SK-N-DZ (cell line): ENCODE measurements around the gene PTPRG.

Experiments used
- DNase-seq: peaks from one replicate; pipeline ENCODE4 v3.0.0-alpha.2; 2015; ENCODE audit warnings: low spot score

The PTPRG gene

DNA sequence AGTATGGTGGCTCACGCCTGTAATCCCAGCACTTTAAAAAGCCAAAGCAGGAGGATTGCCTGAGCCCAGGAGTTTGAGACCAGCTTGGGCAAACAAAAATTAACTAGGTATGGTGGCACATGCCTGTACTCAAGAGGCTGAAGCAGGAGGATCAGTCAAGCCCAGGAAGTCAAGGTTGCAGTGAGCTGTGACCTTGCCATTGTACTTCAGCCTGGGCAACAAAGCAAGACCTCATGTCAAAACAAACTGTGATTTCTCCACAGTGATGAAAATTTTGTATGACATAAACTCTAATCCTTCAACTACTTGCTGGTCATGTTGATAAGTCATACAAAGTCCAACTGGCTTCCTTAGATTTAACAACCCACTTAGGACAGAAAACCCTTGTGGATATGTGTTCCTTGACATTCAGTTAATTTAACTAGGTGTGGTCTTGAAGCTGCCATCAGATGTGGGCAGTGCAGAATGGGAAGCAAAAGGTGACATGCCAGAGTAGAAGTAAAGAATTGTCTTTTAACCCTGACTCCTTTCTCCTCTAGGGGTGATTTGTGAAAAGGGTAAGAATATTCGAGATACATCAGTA, 263.3 kb downstream of the PTPRG start:
- DNase-seq, result no peak

DNA sequence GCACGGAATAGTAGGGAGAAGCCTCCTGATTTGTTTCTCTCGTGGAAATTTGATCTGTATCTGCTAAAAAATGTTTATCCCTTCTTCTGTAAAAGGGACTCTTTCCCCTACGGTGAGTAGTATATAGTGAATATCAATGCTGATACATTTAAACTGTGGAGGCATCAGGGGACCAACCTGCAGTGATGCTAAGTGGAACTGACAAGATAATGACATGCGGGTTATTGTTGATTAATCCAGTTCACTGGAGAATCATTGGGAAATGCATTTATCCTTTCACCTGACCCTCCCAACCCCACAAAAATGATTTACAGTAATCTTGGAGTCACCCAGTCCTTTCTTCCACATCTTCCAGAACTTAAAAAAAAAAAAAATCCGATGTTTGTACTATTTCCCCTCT, 264.8 kb downstream of the PTPRG start:
- DNase-seq, result no peak

DNA sequence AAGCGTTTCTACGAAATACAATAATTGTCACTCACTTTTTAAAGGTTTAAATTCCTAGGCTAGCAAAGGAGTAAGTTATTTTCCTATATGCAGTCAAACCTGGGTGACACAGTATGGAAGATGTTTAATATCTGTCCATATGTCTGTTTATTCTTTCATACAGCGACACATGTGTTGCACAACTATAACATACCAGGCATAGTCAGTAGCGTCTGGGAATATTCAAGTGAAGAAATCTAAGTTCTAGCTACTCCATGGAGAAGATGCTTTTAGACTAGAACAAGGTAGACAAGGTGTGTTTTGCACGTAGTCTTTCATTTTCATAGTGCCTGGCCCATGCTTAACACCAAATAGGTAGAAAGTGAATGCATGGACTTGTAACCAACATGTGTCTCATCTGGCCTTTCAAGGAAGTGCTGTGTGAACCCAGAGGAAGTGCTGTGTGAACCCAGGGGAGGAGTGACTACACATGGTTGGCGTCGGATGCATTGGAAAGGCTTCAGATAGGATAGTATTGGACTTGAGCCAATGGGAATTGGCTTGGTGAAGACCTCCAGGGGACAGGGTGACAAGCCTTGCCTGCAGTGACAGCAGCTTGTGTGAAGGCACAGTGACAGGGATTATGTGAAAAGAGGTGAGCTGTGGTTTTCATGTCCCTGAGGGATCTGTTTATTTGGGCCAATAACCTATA, 267.0 kb downstream of the PTPRG start:
- DNase-seq, result no peak

DNA sequence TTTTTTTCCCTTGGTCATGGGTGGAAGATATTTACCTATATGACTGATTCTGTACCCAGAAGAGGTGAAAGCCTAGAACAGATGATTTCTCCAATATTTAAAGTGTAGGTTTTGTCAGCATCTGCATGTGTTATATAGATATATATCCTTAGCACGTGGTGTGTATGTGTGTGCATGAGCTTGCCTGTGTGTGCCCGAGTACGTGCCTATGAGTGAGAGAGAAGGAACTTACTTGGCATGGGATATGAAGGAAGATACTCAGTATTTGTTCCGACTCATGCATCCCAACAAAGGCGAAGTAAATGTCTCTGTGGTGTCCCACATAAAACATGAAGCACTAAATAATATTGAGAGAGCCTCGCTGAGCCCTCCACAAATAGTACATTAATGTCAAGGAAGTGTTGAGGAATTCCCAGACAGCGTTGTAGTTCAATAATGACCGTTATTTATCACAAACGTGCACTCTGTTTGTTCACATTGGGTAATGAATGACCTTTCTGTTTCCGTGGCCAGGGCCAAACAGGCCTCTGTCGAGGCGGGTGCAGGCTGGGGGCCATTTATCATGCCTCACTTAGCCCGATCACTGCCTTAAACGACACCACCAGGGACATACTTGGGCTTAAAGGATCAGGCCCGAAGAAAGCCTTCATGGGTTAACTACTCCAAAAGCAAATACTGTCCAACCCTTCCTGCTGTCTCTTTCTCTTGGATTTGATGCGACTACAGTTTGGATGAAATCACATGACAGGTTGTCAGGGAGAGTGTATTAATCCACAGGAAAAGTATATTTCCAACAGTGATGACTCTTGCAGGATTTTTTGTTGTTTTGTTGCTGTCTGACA, 267.7 kb downstream of the PTPRG start:
- DNase-seq, result no peak

DNA sequence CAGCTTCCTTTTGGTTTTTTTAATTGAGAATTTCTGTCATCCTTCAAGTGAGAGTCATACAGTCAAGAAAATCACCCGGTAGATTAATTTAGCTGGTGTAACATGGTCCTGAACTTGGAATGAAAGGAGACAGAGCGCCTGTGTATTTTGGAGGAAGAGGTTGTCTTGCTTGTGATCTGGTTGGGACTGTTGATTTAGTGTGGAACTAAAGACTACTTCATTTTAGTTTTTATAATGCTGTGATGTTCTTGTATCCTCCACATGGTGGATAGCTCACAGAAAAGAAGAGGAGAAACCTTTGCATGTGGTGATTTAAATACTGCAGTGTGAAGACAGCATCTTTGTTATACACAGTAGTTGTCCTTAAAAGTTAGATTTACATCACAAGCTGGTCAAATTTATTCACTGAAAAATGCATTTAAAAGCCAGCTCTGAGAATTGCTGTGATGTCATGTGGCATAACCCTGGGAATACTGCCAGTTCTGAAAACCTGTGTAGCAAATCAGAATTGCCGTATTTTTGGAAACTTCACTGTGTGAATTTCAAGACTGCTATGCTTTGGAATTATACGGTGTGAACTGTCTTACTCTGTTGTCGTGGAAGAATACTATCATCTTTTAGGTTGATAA, 268.5 kb downstream of the PTPRG start:
- no peak for DNase-seq

DNA sequence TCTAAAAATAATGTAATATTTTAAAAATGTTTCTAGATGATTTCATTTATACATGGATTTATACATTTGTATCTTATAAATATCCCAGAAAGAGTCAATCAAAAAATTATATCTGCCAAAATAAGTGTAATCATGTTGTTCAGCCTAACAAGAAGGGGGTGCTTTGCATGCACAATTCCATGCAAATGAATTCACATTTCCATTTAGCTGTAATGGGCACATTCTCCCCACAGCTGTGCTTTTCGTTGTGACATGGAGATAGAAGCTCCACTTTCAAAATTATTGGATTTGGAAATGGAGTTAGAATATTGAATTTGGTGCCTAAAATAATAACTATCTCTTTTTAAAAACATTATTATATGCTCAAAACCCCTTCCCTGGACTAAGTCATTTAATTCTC, 270.6 kb downstream of the PTPRG start:
- no peak for DNase-seq

DNA sequence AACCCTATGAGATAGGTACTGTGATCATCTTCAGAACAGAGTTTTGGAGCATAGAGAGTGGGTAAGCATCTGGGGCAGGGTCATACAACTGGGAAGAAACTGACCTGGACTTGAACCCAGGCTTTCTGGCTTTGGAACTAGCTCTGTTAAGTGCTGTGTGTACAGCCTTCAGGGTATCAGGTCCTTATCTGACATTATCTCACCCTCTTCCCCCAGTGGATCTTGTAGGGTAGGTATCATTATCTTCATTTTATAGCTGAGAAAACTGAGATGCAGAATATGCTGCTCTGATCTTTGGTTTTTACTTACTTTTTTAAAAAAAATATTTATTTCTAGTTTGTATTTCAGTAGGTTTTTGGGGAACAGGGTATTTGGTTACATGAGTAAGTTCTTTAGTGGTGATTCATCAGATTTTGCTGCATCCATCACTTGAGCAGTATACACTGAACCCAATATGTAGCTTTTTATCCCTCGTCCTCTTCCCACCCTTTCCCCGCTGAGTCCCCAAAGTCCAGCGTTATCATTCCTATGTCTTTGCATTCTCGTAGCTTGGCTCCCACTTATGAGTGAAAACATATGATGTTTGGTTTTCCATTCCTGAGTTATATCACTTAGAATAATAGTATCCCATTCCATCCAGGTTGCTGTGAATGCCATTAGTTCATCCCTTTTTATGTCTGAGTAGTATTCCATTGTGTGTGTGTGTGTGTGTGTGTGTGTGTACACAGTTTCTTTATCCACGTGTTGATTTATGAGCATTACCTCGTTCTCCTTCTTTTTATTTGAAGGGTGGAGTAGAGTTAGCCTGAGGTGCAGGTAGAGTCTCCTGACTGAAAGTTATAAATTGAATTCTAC, 271.2 kb downstream of the PTPRG start:
- no peak for DNase-seq

DNA sequence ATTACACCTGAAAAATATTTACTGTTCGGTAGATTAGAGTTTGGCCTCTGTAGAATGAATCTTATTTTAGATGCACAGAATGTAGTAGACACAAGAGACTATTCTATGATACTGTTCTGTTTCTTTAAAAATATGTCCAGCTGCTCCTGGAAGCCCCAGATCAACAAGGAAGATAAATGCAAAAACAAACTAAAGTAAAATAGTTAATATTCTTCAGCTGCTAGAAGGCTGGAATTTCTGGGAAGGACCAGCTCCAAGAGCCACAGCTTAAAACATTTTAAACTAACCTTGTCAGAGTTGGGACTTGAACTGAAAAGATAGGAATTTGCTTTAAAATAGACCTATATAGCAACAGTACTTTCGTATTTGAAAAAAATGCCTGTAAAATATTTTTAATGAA, 277.9 kb downstream of the PTPRG start:
- DNase-seq, result no peak

DNA sequence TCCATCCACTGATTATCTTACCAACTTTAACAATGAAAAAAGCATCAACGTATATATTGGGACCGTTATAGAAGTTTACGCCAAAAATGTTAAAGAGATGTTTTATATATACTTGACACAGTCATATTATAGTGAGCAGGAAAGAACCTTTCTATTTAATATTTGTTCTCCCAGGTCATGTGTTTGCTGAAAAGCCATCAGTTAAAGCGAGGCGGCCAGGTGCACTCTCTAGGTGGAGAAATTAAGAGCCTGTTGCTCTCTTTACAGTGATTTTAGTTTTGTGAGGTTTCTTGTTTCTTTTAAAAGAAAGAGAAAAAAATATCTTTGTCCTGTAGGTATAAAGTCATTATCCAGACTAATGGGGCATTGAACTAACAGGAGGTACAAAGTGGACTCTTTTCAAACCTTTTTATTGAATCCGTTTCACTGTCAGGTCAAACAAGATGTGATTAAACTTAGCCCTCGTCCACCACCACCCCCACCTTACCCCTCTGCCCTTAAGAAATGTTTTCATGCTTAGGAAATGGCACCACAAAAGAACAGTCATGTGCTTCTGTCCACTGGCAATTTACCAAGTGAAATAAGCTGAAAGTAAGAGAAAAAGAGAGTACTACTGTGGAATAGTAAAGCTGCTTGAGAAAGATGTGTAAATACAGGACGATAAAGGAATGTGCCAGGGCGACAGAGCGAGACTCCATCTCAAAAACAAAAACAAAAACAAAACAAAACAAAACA, 279.9 kb downstream of the PTPRG start:
- DNase-seq, result no peak

DNA sequence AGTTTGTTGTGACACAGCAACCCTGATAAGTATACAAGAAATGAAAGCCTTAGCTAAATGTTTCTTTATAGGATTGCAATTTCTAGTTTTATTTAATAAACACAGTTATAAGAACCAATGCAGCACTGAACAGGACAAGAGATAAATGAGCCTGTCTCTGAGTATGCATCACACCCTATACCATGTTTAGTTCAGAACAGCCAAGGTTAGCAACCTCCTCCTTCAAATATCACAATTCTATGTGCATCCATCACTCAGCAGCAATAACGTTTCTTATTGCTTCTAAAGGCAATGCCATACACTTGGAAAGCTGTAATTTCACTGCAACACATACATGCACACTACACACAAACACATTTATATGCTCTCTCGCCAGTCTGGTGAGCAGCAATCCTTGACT, 280.6 kb downstream of the PTPRG start:
- no peak for DNase-seq

DNA sequence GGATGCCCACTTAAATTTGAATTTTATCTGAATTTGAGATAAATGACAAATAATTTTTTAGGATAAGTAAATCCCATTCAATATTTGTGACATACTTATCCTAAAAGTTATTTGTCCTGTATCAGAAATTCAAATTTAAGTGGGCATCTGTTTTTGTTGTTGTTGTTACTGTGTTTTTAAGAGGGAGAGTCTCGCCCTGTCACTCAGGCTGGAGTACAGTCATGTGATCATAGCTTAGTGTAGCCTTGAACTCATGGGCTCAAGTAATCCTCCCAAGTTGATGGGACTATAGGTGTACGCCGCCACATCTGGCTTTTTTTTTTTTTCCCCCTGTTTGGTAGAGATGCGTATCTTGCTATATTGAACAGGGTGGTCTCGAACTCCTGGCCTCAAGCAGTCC, 283.0 kb downstream of the PTPRG start:
- DNase-seq, result no peak

DNA sequence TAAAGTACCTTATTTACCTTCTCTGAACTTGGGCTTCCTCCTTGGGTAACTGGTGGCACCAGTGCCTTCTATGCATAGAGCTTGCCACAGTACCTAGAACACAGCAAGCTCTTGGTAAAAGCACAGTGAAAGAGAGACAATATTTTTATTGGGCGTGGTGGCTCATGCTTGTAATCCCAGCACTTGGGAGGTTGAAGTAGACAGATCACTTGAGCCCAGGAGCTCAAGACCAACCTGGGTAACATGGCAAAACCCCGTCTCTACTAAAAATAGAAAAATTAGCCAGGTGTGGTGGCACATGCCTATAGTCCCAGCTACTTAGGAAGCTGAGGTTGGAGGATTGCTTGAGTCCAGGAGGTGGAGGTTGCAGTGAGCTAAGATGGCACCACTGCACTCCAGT, 285.1 kb downstream of the PTPRG start:
- DNase-seq, result no peak

DNA sequence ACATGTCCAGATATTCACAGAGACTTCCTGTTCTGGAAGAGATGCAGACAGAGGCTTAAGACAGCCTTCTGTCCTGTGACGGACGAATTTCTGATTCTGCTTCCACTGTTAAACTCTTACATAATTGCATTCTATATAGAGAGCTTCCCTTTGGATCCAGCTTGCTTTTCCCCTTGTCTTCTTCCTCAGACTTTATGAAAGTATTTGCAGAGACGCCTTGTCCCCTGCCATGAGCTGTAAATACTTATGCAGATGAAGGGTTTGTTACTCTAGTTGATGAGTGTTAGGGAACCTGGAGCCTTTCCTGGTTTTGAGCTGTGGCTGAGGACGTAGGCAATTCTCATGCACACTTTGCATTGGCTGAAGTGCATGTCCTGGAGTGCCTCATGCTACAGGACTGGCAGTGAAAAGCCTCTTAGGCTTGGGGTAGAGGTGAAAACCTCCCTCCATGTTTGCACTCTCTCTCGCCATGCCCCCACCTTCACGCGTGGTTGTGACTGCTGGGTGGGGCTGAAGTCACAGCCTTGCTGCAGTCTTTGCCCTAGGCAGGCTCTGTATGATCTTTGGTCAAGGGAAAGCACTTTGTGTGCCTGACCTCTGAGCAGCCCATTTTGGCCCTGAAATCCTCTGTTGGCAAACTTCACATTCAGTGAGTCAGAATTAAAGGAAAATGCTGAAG, 286.6 kb downstream of the PTPRG start:
- DNase-seq, result no peak

DNA sequence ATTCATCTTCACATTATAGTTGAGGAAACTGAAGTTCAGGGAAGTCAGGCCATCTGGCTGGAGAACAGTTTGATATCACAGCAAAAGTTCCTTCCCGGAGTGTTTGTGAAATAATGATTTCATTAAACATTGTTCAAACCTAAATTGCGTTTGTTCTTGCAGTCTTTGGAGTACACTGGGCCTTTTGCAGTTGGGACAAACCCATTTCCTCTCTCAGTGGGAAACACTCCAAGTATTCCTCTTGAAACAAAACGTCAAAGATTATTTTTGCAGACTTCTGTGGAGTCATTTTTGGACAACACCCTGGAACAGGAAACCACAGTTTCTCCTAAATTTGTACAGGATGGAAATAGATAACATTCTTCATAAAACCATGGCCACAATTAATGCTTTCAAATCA, 287.5 kb downstream of the PTPRG start:
- DNase-seq, result no peak

DNA sequence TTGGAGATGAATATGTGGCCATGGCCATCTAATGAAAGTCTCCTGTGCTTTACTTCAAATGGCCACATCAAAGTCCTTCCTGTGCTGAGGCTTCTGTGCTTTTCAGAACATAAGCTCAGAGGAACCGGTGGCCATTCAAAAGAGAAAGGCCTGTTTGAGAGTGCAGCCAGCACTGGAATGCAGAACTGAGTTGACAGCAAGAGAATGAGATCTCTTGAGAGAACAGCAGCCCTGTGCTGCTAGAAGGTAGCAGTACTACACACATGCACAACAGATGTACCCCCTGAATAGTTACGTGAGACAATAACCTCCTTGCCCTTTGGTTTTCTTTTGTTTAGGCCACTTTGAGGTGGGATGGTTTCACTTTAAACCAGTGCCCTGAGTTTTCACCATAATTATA, 292.5 kb downstream of the PTPRG start:
- DNase-seq, result no peak

DNA sequence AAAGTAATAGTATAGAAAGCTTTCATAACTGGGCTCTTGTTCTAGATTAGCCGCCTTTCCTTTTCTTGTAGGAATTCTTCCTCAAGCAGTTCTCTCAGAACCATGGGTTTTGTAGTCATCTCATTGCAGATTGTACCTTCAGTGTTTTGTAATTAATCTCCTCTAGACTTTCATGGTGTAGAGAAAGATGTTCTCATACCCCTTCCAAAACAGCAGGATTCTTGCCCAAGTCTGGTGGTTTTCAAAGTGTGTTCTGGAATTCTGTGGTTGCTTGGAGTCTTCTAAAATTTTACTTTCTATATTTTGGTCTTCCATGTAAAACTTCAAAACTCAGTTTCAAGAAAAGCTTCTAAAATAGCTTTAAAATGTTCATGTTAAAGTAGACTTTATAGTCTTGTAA, 293.8 kb downstream of the PTPRG start:
- no peak for DNase-seq

DNA sequence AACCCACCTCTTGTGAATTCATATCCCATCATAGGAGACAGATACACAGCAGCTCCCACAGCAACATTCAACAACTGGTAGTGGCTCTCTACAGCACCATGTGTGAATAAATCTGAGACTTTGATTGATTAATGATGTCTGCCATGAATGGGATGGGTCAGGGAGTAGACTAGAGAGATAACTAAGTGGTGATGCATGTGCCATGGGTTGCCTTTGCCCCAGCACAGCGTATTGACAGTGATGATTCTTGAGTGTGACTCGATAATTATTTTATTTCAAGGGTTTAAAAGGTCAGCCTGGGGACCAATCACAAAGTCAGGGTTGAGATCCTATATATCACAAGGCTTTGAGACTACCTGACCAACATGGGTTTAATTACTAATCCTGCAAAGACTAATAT, 295.9 kb downstream of the PTPRG start:
- DNase-seq, result no peak

DNA sequence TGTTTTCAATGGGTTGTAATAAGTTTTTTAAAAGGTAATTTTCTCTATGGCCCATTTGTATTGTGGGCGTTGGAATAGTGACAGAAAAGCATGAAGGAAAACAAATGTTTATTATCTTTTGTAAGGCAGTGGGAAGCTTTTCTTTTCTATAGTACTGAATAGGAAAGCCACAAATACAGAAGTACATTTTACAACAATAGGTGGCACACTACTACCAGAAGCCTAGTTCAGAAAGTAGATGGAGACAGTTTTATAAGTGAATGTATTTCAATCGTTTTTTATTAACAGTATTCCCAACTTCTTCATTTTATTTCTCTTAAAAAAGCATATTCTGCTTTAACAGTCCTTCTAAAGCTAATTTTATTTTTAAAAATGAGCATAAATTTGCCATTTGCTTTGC, 296.7 kb downstream of the PTPRG start:
- no peak for DNase-seq

DNA sequence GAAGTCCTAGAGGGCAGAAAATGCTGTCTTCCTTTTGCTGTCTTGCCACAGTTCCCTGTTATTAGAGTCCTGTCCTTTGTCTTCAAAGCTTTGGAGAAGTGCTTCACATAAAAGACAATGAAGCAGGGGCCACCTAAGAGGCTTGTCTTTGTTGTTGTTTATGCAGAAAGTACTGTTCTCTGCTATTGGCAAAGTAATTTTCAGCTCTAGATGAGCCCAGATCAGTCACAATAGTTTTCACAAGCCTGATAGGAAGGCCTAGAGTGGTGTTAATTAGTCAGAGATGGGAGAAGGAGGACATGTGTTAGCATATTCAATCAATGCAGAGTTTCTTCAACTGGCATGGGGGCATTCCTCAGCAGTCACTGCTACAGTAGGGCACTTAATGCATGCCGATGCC, 300.0 kb downstream of the PTPRG start:
- no peak for DNase-seq

DNA sequence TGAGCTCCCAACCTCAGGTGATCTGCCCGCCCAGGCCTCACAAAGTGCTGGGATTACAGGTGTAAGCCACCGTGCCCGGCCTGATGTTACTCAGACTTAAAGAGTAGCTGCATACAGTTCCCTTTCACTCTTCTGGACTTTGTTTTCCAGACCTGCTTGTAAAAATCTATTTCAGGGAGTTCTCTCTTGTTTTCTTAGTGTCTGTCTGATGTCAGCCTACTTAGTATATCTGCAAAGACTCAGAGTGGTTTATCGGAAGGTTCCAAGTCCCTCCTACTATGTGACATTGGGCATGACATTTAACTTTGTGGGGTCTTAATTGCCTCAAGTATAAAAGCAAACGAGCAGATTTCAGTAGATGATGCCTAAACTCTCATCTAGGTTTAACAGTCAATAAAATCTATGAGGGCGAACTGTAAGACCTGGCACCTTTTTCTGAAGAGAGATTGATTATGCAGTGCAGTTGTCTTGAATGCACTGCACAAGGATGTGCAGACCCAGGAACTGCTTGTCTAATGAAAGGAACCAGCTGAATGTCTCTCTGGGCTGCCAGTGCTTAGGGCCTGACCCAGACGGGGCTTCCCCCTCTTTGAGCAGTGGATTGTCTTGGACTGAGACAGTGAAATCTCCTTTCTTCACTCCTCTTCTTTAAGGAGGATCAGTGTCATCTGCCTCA, 301.4 kb downstream of the PTPRG start:
- DNase-seq, result no peak
